AG09309 (cell line): ENCODE measurements around the gene EXOC4.

Experiments
- DNase-seq: peaks from one replicate; pipeline ENCODE4 v3.0.0-alpha.2; 2010; ENCODE audit warnings: low read depth
- H3K4me3 ChIP-seq: 2 replicates; pipeline ENCODE4 v1.5.1; 2011; ENCODE audit warnings: mild to moderate bottlenecking, low read depth, low read length, moderate library complexity; ENCODE audit not compliant: control insufficient read depth
- CTCF ChIP-seq: IDR thresholded peaks from 2 replicates; pipeline ENCODE4 v1.5.1; 2011; ENCODE audit warnings: mild to moderate bottlenecking, low read depth, low read length, inconsistent platforms; ENCODE audit not compliant: insufficient read depth, control insufficient read depth; ENCODE audit errors: missing control alignments

EXOC4 gene

GRCh38 chr7:133583545-133584171, 330.8 kb downstream of the EXOC4 start:
- DNase-seq: no peak
- no peak overlapping the region for H3K4me3 ChIP-seq
- no peak for TF ChIP-seq CTCF

DNA sequence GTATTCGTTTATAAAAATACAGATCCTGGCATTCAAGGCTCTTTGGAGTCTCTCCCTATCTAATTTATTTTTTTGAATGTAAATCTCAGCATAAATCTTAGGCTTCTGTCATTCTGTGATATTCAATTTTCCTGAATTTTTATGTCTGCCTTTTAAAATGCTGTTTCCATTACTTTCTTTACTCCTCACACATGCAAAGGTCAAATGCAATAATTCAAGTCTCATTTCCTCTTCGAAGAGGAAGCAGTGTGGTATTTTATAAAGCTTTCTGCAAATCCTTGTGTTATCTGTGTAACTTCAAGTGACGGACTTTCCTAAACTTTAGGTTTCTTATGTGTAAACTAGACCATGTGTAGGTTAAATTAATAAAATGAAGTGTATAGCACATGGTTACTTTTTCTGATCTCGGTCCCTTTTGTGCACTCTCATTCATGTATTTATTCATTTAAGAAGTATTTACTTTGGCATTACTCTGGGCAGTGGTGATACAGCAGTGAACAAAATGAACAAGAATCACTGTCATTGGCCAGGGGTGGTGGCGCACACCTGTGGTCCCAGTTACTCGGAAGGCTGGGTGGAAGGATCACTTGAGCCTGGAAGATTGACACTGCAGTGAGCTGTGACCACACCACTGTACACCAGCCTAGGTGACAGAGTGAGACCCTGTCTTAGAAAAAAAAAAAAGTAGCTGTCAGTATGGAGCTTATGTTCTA, 332.2 kb downstream of the EXOC4 start:
- no peak for TF ChIP-seq CTCF
- no peak overlapping the region for H3K4me3 ChIP-seq
- no peak for DNase-seq

GRCh38 chr7:133586253-133586652, 333.4 kb downstream of the EXOC4 start:
- DNase-seq: no peak
- H3K4me3 ChIP-seq: no peak overlapping the region
- TF ChIP-seq CTCF: no peak

DNA sequence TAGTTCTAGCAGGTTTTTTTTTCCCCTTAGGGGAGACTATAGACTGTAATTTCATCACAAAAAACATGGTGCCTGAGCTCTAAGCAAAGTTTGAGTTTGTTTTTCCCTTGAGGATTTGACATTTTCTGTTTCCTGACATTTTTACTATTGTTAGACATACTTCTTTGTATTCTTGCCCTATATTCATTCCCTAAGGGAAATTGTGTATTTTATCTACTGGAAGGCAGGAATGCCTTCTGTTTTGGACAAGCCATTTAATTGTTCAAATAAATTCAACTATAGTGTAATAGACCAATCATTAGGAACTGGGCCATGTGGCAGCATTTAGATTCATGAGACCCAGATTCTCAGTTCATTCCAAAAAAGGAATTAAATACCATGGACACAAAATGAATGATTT, 335.0 kb downstream of the EXOC4 start:
- DNase-seq: no peak
- no peak overlapping the region for H3K4me3 ChIP-seq
- no peak for TF ChIP-seq CTCF

GRCh38 chr7:133590795-133591194, 337.9 kb downstream of the EXOC4 start:
- TF ChIP-seq CTCF: no peak

DNA sequence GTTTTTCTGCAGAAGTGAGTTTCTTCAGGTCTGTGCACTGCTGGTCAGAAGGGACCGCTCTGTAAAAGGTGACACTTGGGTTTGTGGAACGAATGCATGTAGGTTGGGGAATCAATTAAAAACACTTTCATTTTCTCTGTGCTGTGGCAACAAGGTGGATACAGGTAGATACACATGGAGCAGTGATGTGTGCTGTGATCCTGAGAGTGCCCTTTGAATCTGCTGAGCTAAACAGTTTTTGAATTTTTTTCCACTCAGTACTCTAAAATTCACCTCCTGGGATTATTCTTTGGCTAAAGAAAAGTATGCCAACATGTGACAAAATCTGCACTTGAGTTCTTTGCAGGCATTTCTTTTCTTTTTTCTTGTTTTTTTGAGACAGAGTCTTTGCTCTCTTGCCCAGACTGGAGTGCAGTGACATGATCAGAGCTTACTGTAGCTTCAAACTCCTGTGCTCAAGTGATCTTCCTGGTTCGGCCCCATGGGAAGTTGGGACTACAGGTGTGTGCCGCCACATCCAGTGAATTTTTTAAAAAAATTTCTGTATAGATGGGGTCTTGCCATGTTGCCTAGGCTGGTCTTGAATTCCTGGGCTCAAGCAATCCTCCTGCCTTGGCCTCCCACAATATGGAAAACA, 338.9 kb downstream of the EXOC4 start:
- TF ChIP-seq CTCF: no peak
- H3K4me3 ChIP-seq: no peak overlapping the region
- DNase-seq: no peak

More at GRCh38 chr7:133590795-133591194, 337.9 kb downstream of the EXOC4 start:
- DNase-seq: no peak
- no peak overlapping the region for H3K4me3 ChIP-seq
